GM12891 (cell line): Measurements from ENCODE around the gene MOCS1.

Source experiments
- POLR2A ChIP-seq: IDR thresholded peaks from 2 replicates; pipeline ENCODE4 v1.6.1; 2011; ENCODE audit warnings: low read depth, low read length, control low read depth
- POLR2AphosphoS5 ChIP-seq: IDR thresholded peaks from 2 replicates; pipeline ENCODE4 v1.6.1; 2011; ENCODE audit warnings: low read depth, low read length, control low read depth
- POU2F2 ChIP-seq: IDR thresholded peaks from 2 replicates; pipeline ENCODE4 v1.6.1; 2011; ENCODE audit warnings: low read depth, mild to moderate bottlenecking, control low read depth, low read length, moderate library complexity
- SPI1 ChIP-seq: IDR thresholded peaks from 2 replicates; pipeline ENCODE4 v1.6.1; 2011; ENCODE audit warnings: low read depth, low read length, control low read depth
- TAF1 ChIP-seq: IDR thresholded peaks from 2 replicates; pipeline ENCODE4 v1.6.1; 2011; ENCODE audit warnings: low read depth, low read length, control low read depth

DNA sequence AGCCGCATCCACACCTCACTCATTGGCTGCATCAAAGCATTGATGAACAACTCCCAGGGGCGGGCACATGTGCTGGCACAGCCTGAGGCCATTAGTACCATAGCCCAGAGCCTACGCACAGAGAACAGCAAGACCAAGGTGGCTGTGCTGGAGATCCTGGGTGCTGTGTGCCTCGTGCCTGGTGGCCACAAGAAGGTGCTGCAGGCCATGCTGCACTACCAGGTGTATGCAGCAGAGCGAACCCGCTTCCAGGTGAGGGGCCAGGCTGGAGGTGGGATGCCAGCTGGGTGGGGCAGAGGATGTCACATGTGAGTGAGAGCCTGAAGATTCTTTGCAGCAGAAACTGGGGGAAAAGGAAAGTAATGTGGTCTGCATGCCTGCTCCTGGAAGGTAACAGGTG lies 66.7 kb downstream of the MOCS1 start:
- TF ChIP-seq POLR2A (no peak), POLR2AphosphoS5 (no peak), TAF1 (no peak), POU2F2 (no peak), SPI1 (no peak)
